GM12878 (cell line): ENCODE data around the gene SMARCE1.

ENCODE experiments used
- CTCF ChIP-seq, 3 experiments: IDR thresholded peaks in 2 of 3; conservative IDR thresholded peaks in 1 of 3; 2 replicates each; pipeline ENCODE4 v1.5.1; 2011; ENCODE audit warnings: low read depth in 3 of 3, low read length in 3 of 3, mild to moderate bottlenecking in 3 of 3, control low read depth in 2 of 3, moderate library complexity in 2 of 3, inconsistent platforms in 1 of 3, mixed read lengths in 1 of 3; ENCODE audit not compliant: control insufficient read depth in 2 of 3, insufficient read depth in 1 of 3; ENCODE audit errors: extremely low read depth in 1 of 3
- EED ChIP-seq: sonication (generic); IDR thresholded peaks from 2 replicates; pipeline ENCODE4 v1.6.1; 2016; ENCODE audit warnings: antibody characterized with exemption, low read depth
- EGR1 ChIP-seq, 2 experiments: IDR thresholded peaks; 1 replicate in 1 of 2; 2 replicates in 1 of 2; pipeline ENCODE4 v1.6.1; 2011 to 2012; ENCODE audit warnings: low read depth in 2 of 2, low read length in 2 of 2, borderline replicate concordance in 1 of 2, mild to moderate bottlenecking in 1 of 2, moderate library complexity in 1 of 2
- HDAC2 ChIP-seq: fragments of 200-600 bp; sonication (generic); IDR thresholded peaks from 2 replicates; pipeline ENCODE4 v1.6.1; 2017
- POLR2AphosphoS5 ChIP-seq: IDR thresholded peaks from 2 replicates; pipeline ENCODE4 v1.6.1; 2011; ENCODE audit warnings: mild to moderate bottlenecking, low read length, inconsistent platforms
- RAD51 ChIP-seq: fragments of 450-650 bp; IDR thresholded peaks from 2 replicates; pipeline ENCODE4 v1.6.1; 2016; ENCODE audit warnings: moderate library complexity, mild to moderate bottlenecking, inconsistent platforms
- RB1 ChIP-seq: fragments of 450-650 bp; formaldehyde crosslinking; IDR thresholded peaks from 2 replicates; pipeline ENCODE4 v1.6.1; 2017; ENCODE audit warnings: mild to moderate bottlenecking, borderline replicate concordance
- RBBP5 ChIP-seq: fragments of 200-600 bp; sonication (generic); conservative IDR thresholded peaks from 2 replicates; pipeline ENCODE4 v1.6.1; 2016

GRCh38 chr17:40611840-40612474, 35.7 kb downstream of the SMARCE1 start:
- no peak for TF ChIP-seq POLR2AphosphoS5
- no peak for TF ChIP-seq HDAC2
- no peak for TF ChIP-seq RBBP5
- no peak for TF ChIP-seq RB1
- no peak for TF ChIP-seq RAD51
- no peak for TF ChIP-seq EGR1 (IDR thresholded peaks at IDR 0.05; ENCODE audit: borderline replicate concordance in 1 of 2, low read depth in 2 of 2, low read length in 2 of 2)
- TF ChIP-seq EED: no peak
- no peak for TF ChIP-seq CTCF (IDR thresholded peaks at IDR 0.05 in 2 of 3, conservative IDR thresholded peaks at IDR 0.05 in 1 of 3; ENCODE audit: control insufficient read depth in 2 of 3, extremely low read depth in 1 of 3, insufficient read depth in 1 of 3, low read depth in 3 of 3, low read length in 3 of 3)
